PC-9 (cell line): Measurements from ENCODE around the gene CPA3. TPM values are rescaled to one million over a fixed set of nuclear protein-coding genes. Genes with fewer than 3 reads are reported as not detected.

Experiments
- BruUV-seq: library from RNA; stranded (reverse); fragments of 400-500 nt; replicated peaks from 2 replicates; lab custom pipeline; 2021; lab: Mats Ljungman, UMichigan
- CTCF ChIA-PET: fragments of 300-600 bp; sonication (Branson Sonifier 250); formaldehyde crosslinking; loops from one replicate; lab custom pipeline; 2022; ENCODE audit warnings: antibody characterized with exemption; lab: Charles Lee
- POLR2A ChIA-PET: fragments of 300-600 bp; sonication (Branson Sonifier 250); formaldehyde crosslinking; loops from one replicate; lab custom pipeline; 2022; ENCODE audit warnings: antibody characterized with exemption; ENCODE audit not compliant: unreplicated experiment; lab: Charles Lee
- DNase-seq, 2 experiments: peaks; one replicate each; pipeline versions ENCODE4 v3.0.0 to v3.0.0-alpha.2; 2015 to 2022; ENCODE audit warnings: mixed read lengths in 1 of 2
- H2AFZ ChIP-seq: fragments of 200-600 bp; sonication (generic); 2 replicates; pipeline ENCODE4 v1.8.1; 2017; ENCODE audit warnings: antibody characterized with exemption
- H3F3A ChIP-seq: fragments of 200-600 bp; sonication (generic); 2 replicates; pipeline ENCODE4 v1.8.1; 2017; ENCODE audit warnings: antibody characterized with exemption, mild to moderate bottlenecking, low read depth; ENCODE audit not compliant: insufficient read depth
- H3K27ac ChIP-seq: fragments of 200-600 bp; sonication (generic); 2 replicates; pipeline ENCODE4 v1.6.1; 2016; ENCODE audit warnings: mixed run types
- H3K27me3 ChIP-seq: fragments of 200-600 bp; sonication (generic); 2 replicates; pipeline ENCODE4 v1.6.1; 2016; ENCODE audit warnings: low read depth, mixed run types; ENCODE audit not compliant: insufficient read depth
- H3K36me3 ChIP-seq: fragments of 200-600 bp; sonication (generic); 2 replicates; pipeline ENCODE4 v1.6.1; 2016; ENCODE audit warnings: low read depth, mixed run types
- H3K4me1 ChIP-seq: fragments of 200-600 bp; sonication (generic); replicated peaks from 2 replicates; pipeline ENCODE4 v1.6.1; 2016; ENCODE audit warnings: mixed run types; ENCODE audit not compliant: insufficient read depth
- H3K4me2 ChIP-seq: fragments of 200-600 bp; sonication (generic); 2 replicates; pipeline ENCODE4 v1.6.1; 2017; ENCODE audit warnings: mixed run types
- H3K4me3 ChIP-seq: fragments of 200-600 bp; sonication (generic); 2 replicates; pipeline ENCODE4 v1.6.1; 2016; ENCODE audit warnings: mixed run types
- H3K79me2 ChIP-seq: fragments of 200-600 bp; sonication (generic); 2 replicates; pipeline ENCODE4 v1.6.1; 2017; ENCODE audit warnings: low read depth, mixed run types
- H3K9me2 ChIP-seq: fragments of 200-600 bp; sonication (generic); 2 replicates; pipeline ENCODE4 v1.8.1; 2017; ENCODE audit warnings: mild to moderate bottlenecking; ENCODE audit not compliant: insufficient read depth
- H3K9me3 ChIP-seq: fragments of 200-600 bp; sonication (generic); 2 replicates; pipeline ENCODE4 v1.8.1; 2016; ENCODE audit warnings: low read depth; ENCODE audit not compliant: insufficient read depth
- H4K20me1 ChIP-seq: fragments of 200-600 bp; sonication (generic); 2 replicates; pipeline ENCODE4 v1.8.1; 2017; ENCODE audit not compliant: insufficient read depth
- EZH2 ChIP-seq: fragments of 200-600 bp; sonication (generic); IDR thresholded peaks from 2 replicates; pipeline ENCODE4 v1.8.0; 2017; ENCODE audit warnings: antibody characterized with exemption, low read depth
- intact Hi-C: fragments of 100-400 bp; cut with micrococcal nuclease; formaldehyde crosslinking; loops from one replicate; pipeline ENCODE4 v1.10.0; 2022; ENCODE audit not compliant: unreplicated experiment
- total RNA-seq: library from RNA; stranded (reverse); gene quantifications from 2 replicates; pipeline ENCODE4 v1.2.3, GENCODE V29; 2021
- TF ChIP-seq, protein P1 (sequence below): fragments of 200-600 bp; sonication (generic); conservative IDR thresholded peaks from 2 replicates; pipeline ENCODE4 v1.6.1; 2017; ENCODE audit warnings: mixed run types, antibody characterized with exemption, mild to moderate bottlenecking, moderate library complexity

Gene CPA3
- total RNA-seq, 1 experiment from 2014 or later, result not detected

GRCh38 chr3:148861277-148861869 lies 3.7 kb upstream of the CPA3 start:
- H3K9me3 ChIP-seq, result no peaks in the 10 kb centered on the region
- ChIA-PET POLR2A (no interaction called here), CTCF (no interaction called here)
- intact Hi-C loops, result loop anchor here (1.0 to 5.0 kb wide), 5 partner anchors 82 to 479 kb away; no protein-coding TSS in a partner anchor
- H3K36me3 ChIP-seq, result no peaks in the 10 kb centered on the region
- no peaks in the 10 kb centered on the region for H3K79me2 ChIP-seq
- no peaks in the 10 kb centered on the region for H4K20me1 ChIP-seq
- BruUV-seq, result no TSS peak
- no peak overlapping the region for H2AFZ ChIP-seq
- H3K27ac ChIP-seq, result no peak overlapping the region
- H3K4me2 ChIP-seq, result no peak overlapping the region
- no peaks in the 10 kb centered on the region for H3K27me3 ChIP-seq
- no peak for TF ChIP-seq EZH2
- TF ChIP-seq, protein P1, sequence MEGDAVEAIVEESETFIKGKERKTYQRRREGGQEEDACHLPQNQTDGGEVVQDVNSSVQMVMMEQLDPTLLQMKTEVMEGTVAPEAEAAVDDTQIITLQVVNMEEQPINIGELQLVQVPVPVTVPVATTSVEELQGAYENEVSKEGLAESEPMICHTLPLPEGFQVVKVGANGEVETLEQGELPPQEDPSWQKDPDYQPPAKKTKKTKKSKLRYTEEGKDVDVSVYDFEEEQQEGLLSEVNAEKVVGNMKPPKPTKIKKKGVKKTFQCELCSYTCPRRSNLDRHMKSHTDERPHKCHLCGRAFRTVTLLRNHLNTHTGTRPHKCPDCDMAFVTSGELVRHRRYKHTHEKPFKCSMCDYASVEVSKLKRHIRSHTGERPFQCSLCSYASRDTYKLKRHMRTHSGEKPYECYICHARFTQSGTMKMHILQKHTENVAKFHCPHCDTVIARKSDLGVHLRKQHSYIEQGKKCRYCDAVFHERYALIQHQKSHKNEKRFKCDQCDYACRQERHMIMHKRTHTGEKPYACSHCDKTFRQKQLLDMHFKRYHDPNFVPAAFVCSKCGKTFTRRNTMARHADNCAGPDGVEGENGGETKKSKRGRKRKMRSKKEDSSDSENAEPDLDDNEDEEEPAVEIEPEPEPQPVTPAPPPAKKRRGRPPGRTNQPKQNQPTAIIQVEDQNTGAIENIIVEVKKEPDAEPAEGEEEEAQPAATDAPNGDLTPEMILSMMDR, result peak; percentile 78
- DNase-seq, result no peak
- no peaks in the 10 kb centered on the region; the same call in 1 of the 2 replicates for H3K9me2 ChIP-seq
- H3K4me3 ChIP-seq, result no peak overlapping the region
- no peaks in the 10 kb centered on the region for H3F3A ChIP-seq
- H3K4me1 ChIP-seq, result no peaks in the 10 kb centered on the region

DNA sequence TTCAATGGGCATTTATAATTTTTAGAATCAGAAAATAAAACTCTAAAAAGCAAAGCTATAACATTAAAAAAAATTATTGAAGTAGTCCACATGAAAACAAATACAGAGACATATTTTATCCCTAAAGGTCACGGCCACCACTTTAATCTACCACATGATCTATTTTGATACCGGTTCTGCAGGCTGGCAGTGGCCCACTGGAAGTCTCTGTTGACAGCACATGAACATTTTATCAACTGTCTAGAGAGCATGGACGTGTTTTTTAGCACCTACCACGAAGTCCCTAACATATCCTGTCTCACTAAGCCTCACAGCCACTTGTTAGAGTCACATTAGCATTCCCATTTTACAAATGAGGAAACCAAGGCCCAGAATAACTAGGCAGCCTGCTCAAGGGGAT lies 1.8 kb upstream of the CPA3 start:
- Histone ChIP-seq H3K27ac (no peak overlapping the region), H3K4me2 (no peak overlapping the region), H2AFZ (peak overlapping the region; percentile 70; the same call in 1 of the 2 replicates), H3K4me1 (no peaks in the 10 kb centered on the region), H4K20me1 (no peaks in the 10 kb centered on the region), H3F3A (no peaks in the 10 kb centered on the region), H3K79me2 (no peaks in the 10 kb centered on the region), H3K36me3 (no peaks in the 10 kb centered on the region), H3K9me2 (no peaks in the 10 kb centered on the region; the same call in 1 of the 2 replicates), H3K9me3 (no peaks in the 10 kb centered on the region), H3K27me3 (no peaks in the 10 kb centered on the region), H3K4me3 (no peak overlapping the region)
- intact Hi-C loops, result loop anchor here (5.0 kb wide), 2 partner anchors 136 to 481 kb away; no protein-coding TSS in a partner anchor
- no TSS peak for BruUV-seq
- ChIA-PET POLR2A (no interaction called here), CTCF (interaction anchor here (1.1 kb wide), 1 partner anchor 17 kb away, joined by 3 read pairs; no protein-coding TSS in a partner anchor)
- TF ChIP-seq, protein P1, result no peak
- no peak for TF ChIP-seq EZH2
- DNase-seq, result no peak

DNA sequence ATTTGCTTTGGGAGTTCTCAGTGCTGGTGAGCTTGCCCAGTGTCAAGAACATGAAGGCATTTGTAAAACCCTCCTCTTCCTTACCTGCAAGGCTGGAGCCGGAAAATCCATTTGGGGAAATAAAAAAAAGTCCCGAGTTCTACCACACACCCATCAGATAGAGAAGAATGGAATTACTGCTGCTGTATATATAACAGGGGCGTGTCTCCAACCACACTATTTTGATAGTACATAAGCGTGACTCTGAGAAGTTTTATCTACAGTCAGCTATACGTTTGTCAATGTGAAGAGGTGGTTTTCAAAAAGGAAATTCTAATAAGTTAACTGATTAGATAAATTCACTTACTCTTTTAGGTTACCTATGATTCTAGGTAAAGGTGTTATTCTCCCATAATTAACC lies 1.3 kb upstream of the CPA3 start:
- H3K79me2 ChIP-seq, result no peaks in the 10 kb centered on the region
- H3K4me2 ChIP-seq, result no peak overlapping the region
- no peaks in the 10 kb centered on the region for H3K36me3 ChIP-seq
- no peak for DNase-seq
- BruUV-seq, result no TSS peak
- H3K9me3 ChIP-seq, result no peaks in the 10 kb centered on the region
- no peak overlapping the region for H3K27ac ChIP-seq
- no peaks in the 10 kb centered on the region for H3F3A ChIP-seq
- H3K27me3 ChIP-seq, result no peaks in the 10 kb centered on the region
- no peaks in the 10 kb centered on the region; the same call in 1 of the 2 replicates for H3K9me2 ChIP-seq
- H2AFZ ChIP-seq, result 0 out of 2 replicates have a peak overlapping the region, but pooled peaks have one; percentile 70
- TF ChIP-seq, protein P1, result no peak
- TF ChIP-seq EZH2, result no peak
- intact Hi-C loops, result loop anchor here (5.0 kb wide), 2 partner anchors 137 to 482 kb away; no protein-coding TSS in a partner anchor
- H3K4me1 ChIP-seq, result no peaks in the 10 kb centered on the region
- no peak overlapping the region for H3K4me3 ChIP-seq
- ChIA-PET CTCF (no interaction called here), POLR2A (no interaction called here)
- H4K20me1 ChIP-seq, result no peaks in the 10 kb centered on the region
